Psoas muscle (tissue), 8 donors: ENCODE measurements around the gene TMEM201. TPM values are rescaled to one million over a fixed set of nuclear protein-coding genes. Genes with fewer than 3 reads are reported as not detected.

ENCODE experiments used
- ATAC-seq, 4 donors: fragments of 200-7000 bp; cut with Tn5 transposase; one replicate each; pipeline ENCODE4 v1.9.1; 2020; ENCODE audit warnings: moderate library complexity in 3 of 4, mild to moderate bottlenecking in 2 of 4
- DNase-seq, 2 donors: peaks; one replicate each; pipeline ENCODE4 v3.0.0-alpha.2; 2020
- H3K27ac ChIP-seq: fragments of 200-600 bp; one replicate; pipeline ENCODE4 v1.8.0; 2022
- H3K27me3 ChIP-seq, 3 donors: fragments of 200-600 bp in 1 of 3; one replicate each; pipeline versions ENCODE4 v1.6.1 to v1.8.0; 2013 to 2022; ENCODE audit warnings: low read length in 2 of 3, mild to moderate bottlenecking in 2 of 3, moderate library complexity in 1 of 3; ENCODE audit not compliant: insufficient read depth in 3 of 3
- H3K36me3 ChIP-seq, 2 donors: fragments of 200-600 bp in 1 of 2; one replicate each; pipeline versions ENCODE4 v1.6.1 to v1.8.0; 2013 to 2022; ENCODE audit warnings: low read depth in 1 of 2, mild to moderate bottlenecking in 1 of 2, moderate library complexity in 1 of 2; ENCODE audit not compliant: insufficient read depth in 1 of 2
- H3K4me1 ChIP-seq: fragments of 200-600 bp; one replicate; pipeline ENCODE4 v1.8.0; 2022
- H3K4me3 ChIP-seq: fragments of 200-600 bp; one replicate; pipeline ENCODE4 v1.8.0; 2022; ENCODE audit warnings: mild to moderate bottlenecking
- H3K9me3 ChIP-seq: fragments of 200-600 bp; one replicate; pipeline ENCODE4 v1.8.0; 2022
- CTCF ChIP-seq: fragments of 200-600 bp; IDR thresholded peaks from one replicate; pipeline ENCODE4 v1.8.0; 2022; ENCODE audit warnings: antibody characterized with exemption
- WGBS, 3 donors: extraction: QIAGEN DNeasy Blood & Tissue Kit; methylation state at CpG; one replicate each; pipeline versions ENCODE4 v1.1.6 to v1.1.7; 2013; 5-methylcytosine and 5-hydroxymethylcytosine counted together
- intact Hi-C, 2 donors: fragments of 100-400 bp; cut with DNase I; formaldehyde crosslinking; loops; one replicate each; pipeline versions ENCODE4 v1.11.0 to v1.14.2; 2022
- polyA plus RNA-seq, 3 donors: library from polyadenylated mRNA; stranded (reverse); fragments of 200-250 nt; gene quantifications; one replicate each; pipeline ENCODE4 v1.2.3, GENCODE V29; 2013
- total RNA-seq, 4 donors: library from RNA; stranded (reverse); fragmentation: NEBNext Ultra II Directional in 2 of 4; extraction: Animal tissue kit (Norgen Biotek cat#: 25700) in 2 of 4; gene quantifications; one replicate each; pipeline versions ENCODE4 v1.2.1 to v1.2.4, GENCODE V29; 2021 to 2023
- donor health status: healthy with polysubstance abuse.
- donor health status: DM: no; HTN: no; CAD: no; lungs with moderate emphysema.
- donor health status: Bipolar disorder and iron deficiency.
- donor health status: healthy.
- donor health status: DM: yes; HTN: yes; CAD: no.
- donor health status: DM: no; HTN: no; CAD: no.
- donor health status: DM: no; HTN: no; CAD: no.
- donor health status: DM: yes; HTN: yes; CAD: no.

Gene TMEM201
- total and polyA plus RNA-seq, 7 donors, result 15.7 to 37.3 (median 23.2) TPM

- Histone ChIP-seq H3K36me3 (peaks cover 0 to 59% of the 10 kb centered on the region in 2 donors), H3K4me3 (no peak overlapping the region), H3K27ac (no peak overlapping the region), H3K4me1 (no peaks in the 10 kb centered on the region), H3K27me3 (no peaks in the 10 kb centered on the region), H3K9me3 (no peaks in the 10 kb centered on the region)
- no peak for DNase-seq
- ATAC-seq, result no peak
- intact Hi-C loops, result no loop called here
- no peak for TF ChIP-seq CTCF
- 73 to 88% (median 74%) methylated on average over 11 of the region's 11 CpGs for WGBS, 3 donors
Observed at GRCh38 chr1:9612162-9612845, 23.6 kb downstream of the TMEM201 start.

- H3K27me3 ChIP-seq, result peaks cover 0 to under 1% (median 0%) of the 10 kb centered on the region in 3 donors
- intact Hi-C loops, result no loop called here
- H3K4me3 ChIP-seq, result no peak overlapping the region
- ATAC-seq (no peak), DNase-seq (no peak)
- no peaks in the 10 kb centered on the region for H3K4me1 ChIP-seq
- no peak overlapping the region for H3K27ac ChIP-seq
- no peaks in the 10 kb centered on the region for H3K9me3 ChIP-seq
- 85 to 90% (median 89%) methylated on average over 20 of the region's 20 CpGs for WGBS, 3 donors
- no peak for TF ChIP-seq CTCF
- H3K36me3 ChIP-seq, result peaks cover 0 to 58% of the 10 kb centered on the region in 2 donors
Observed at GRCh38 chr1:9612871-9613624, 24.3 kb downstream of the TMEM201 start.

- intact Hi-C loops, result no loop called here
- peaks cover 0 to 3% (median 1%) of the 10 kb centered on the region in 3 donors for H3K27me3 ChIP-seq
- H3K4me1 ChIP-seq, result no peaks in the 10 kb centered on the region
- 80 to 87% (median 84%) methylated on average over 17 of the region's 17 CpGs for WGBS, 3 donors
- no peak overlapping the region for H3K27ac ChIP-seq
- TF ChIP-seq CTCF, result no peak
- peaks cover 0 to 51% of the 10 kb centered on the region in 2 donors for H3K36me3 ChIP-seq
- no peaks in the 10 kb centered on the region for H3K9me3 ChIP-seq
- DNase-seq (no peak), ATAC-seq (no peak)
- H3K4me3 ChIP-seq, result no peak overlapping the region
Observed at GRCh38 chr1:9613625-9614299, 25.1 kb downstream of the TMEM201 start.

GRCh38 chr1:9615316-9616063 lies 26.8 kb downstream of the TMEM201 start:
- H3K4me3 ChIP-seq, result no peak overlapping the region
- H3K4me1 ChIP-seq, result no peaks in the 10 kb centered on the region
- H3K27ac ChIP-seq, result no peak overlapping the region
- H3K27me3 ChIP-seq, result peaks cover 0 to 19% (median 3%) of the 10 kb centered on the region in 3 donors
- WGBS, 3 donors, result 46 to 49% (median 47%) methylated on average over 16 of the region's 16 CpGs
- intact Hi-C loops, result no loop called here
- TF ChIP-seq CTCF, result peak; percentile 46
- peak; percentile 34 to 72 (median 60) for ATAC-seq
- no peaks in the 10 kb centered on the region for H3K9me3 ChIP-seq
- H3K36me3 ChIP-seq, result peaks cover 0 to 34% of the 10 kb centered on the region in 2 donors
- DNase-seq, result no peak
